Pulmonary artery endothelial cell (primary cell): ENCODE results near the gene PEAK1. TPM values are rescaled to one million over a fixed set of nuclear protein-coding genes. Genes with fewer than 3 reads are reported as not detected.
"Not testable (repeated sequence)": the region's sequence is repeated elsewhere in the genome, so short reads cannot be mapped to it uniquely, and the experiment has no call there.

Source experiments
- DNase-seq: peaks from one replicate; pipeline ENCODE4 v3.0.0-alpha.2; 2011; ENCODE audit warnings: low read depth, low spot score
- total RNA-seq: library from RNA; depleted of rRNA; stranded (reverse); fragments of >200 nt; gene quantifications from 2 replicates; pipeline ENCODE4 v1.2.3, GENCODE V29; 2014

The PEAK1 gene
- total RNA-seq, 1 donor from 2014 or later, result 78.1 TPM

DNA sequence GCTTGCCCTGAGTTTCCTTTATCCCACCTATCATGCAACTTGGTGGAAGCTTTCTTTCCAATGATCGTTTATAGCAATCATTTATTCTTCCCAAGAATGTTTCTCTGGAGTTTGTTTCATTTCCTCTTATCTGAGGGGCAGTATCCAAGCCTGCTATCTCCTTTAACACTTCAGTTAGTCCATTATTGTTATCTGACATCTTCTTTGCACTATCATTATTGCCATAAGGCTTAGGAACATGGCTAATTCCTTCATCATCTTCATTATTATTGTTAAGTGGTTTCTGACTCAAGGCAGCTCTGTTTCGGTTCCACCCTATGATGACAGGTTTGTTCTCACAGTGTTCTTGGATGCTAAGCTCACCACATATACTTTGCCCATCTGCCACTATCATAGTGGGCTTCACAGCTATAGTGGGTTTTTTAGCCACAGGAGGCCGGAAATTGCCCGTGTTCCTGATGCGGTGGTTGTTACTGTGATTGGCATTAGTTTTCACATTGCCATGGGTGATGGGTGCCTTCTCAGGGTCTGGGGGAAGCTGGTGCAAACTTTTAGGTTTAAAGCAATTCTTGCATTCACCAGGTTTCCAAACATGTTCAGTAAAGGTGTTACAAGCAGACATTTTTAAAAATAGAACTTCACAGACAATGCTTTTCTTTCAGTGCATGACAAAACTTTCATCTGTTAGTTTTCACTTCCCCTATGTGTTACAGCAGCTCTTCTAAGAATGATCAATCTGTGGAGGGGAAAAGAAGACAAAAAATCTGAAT is 238.4 kb downstream of the PEAK1 start:
- no peak for DNase-seq

GRCh38 chr15:77180757-77181156 is 239.1 kb downstream of the PEAK1 start:
- DNase-seq, result no peak

DNA sequence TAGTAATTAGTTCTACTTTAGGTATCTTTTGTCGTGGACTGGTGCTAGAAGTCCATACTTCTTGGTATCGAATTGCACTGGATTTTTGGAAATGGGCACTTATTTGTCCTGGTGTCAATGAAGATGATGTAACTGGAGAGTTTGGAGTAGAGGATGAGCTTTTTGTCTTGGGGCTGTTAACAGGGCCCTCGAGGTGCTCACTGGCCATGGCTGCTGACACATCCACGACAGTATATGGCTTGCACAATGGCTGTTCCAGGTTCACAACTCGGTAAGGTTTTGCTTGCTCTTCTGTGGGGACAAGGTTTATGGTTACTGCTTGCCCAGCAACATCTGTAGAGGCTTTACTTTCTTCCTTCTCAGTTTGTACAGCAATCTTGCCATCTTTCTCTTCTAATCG is 239.6 kb downstream of the PEAK1 start:
- no peak for DNase-seq

DNA sequence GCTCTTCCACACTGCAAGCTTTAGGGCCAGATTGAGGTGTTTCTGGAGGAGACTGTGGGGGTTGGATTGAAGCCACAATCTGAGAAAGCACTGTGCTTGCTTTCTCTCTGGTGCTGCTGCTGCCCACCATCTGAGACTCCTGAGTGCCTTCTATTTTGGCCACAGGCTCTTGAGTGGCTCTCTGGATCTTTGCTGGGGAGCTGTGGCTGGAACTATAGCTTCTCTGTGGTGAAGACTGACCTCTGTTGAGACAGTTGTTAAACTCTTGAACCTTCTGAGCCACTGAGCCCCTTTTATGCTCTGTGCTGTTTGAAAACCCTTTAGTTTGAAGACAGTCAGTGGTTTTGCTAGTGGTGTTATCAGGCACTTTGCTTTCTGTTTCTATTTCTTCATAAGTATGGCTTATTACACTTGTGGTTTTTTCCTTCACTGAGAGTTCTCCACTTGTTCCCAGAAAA is 240.3 kb downstream of the PEAK1 start:
- DNase-seq, result no peak

- DNase-seq, result no peak
Measured at GRCh38 chr15:77178411-77178810, 241.5 kb downstream of the PEAK1 start.

- not testable (repeated sequence) for DNase-seq
Measured at GRCh38 chr15:77176148-77176547, 243.8 kb downstream of the PEAK1 start.

GRCh38 chr15:77173487-77173886 is 246.4 kb downstream of the PEAK1 start:
- no peak for DNase-seq

DNA sequence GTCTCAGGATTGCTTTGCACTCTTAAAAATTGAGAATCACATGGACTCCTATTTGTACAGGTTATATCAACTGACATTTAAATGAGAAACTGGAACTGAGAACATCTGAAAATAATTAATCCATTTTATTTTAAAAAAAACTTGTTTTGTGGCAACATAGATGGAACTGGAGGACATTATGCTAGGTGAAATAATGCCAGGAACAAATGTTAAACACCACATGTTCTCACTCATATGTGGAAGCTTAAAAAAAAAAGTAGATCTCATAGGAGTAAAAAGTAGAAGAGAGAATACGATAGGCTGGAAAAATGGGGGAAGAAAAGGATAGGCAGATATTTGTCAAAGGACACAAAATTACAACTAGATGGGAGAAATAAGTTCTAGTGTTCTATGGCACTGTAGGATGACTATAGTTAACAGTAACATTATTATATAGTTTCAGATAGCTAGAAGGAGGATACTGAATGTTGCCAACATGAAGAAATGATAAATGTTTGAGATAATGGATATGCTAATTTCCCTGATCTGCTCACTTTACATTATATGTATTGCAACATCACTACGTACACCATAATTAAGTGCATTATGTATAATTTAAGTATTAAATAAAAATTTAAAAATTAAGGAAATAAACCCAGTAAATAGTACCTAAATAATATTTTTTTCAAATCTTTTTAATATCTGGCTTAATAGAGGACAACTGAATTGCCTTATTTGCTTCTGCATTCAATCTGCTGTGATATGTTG is 248.5 kb downstream of the PEAK1 start:
- no peak for DNase-seq

- no peak for DNase-seq
Measured at GRCh38 chr15:77168616-77169015, 251.3 kb downstream of the PEAK1 start.

DNA sequence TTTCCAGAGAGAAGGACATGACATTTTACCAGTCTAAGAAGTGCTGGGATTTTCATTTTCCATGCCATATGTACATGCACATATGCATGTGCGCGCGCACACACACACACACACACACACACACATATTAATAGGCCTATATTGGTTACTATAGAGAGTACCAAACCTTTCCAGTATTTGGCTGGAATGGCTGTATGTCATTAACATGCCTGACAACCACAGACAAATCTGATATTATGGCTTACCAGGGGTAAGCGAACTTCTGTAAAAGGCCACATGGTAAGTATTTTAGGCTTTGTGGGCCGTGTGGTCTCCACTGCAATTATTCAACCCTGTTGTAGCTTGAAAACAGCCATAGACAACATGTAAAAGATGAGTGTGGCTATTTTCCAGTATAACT is 251.8 kb downstream of the PEAK1 start:
- DNase-seq, result no peak

GRCh38 chr15:77167406-77167805 is 252.5 kb downstream of the PEAK1 start:
- DNase-seq, result no peak

DNA sequence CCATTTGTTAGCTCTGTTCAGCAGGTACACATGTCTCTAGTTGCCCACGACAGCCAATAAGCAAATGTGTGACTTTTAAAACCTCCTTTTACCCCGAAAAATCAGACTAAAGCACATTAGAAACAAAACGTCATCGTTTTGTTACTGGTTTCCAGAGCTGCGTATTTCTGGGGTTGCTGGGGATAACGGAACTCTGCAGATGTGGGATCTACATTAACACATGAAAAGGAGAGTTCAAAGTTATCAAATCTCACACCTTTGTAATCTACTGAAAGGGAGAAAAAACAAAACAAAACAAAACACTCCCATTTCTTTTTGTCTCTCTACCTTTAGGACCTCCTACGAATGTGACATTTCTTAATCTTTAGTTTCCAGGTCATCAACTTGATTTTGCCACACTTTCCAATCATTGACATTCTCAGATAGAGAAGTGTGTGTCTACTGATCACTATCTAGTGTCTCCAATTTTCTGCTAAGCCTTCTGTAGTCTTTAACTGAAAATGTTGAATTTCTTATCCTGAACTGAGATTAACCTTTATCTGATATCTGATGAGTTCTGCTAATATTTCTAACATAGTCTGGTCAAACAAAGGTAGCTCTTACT is 256.0 kb downstream of the PEAK1 start:
- DNase-seq, result no peak

DNA sequence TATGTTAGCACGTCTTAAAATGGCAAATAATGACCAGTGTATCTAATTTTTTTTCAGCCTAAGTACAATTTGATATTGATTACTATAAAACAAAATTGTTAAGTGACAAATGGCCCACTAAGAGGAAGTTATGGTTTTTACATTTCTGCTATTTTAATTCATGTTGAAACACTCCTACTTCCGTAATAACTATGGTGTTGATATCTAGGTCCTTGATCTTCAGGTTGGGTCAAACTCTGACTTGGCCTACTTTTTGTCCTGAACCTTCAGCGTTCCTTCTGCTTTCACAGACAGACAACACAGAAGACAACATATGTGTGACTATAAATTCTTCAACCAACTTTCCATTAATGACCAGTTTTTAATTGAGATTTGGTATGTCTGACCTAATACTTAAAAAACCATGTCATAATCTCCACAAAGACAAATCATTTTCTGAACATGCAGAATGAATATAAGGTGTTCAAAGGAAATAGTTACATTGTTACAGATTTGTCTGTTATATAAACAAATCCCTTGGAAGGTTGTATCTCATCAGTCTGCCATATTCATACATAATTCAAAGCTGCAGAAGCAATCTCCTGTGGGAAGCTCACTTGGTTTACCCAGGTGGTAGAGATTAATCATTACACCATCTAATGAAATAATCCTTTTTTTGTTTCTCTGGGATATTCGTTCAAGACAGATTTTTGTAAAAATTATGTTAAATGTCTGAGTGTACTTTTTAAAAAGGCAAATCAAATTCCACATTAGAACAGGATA is 256.9 kb downstream of the PEAK1 start:
- DNase-seq, result no peak

GRCh38 chr15:77160562-77161478 is 259.1 kb downstream of the PEAK1 start:
- DNase-seq, result peak; percentile 27

DNA sequence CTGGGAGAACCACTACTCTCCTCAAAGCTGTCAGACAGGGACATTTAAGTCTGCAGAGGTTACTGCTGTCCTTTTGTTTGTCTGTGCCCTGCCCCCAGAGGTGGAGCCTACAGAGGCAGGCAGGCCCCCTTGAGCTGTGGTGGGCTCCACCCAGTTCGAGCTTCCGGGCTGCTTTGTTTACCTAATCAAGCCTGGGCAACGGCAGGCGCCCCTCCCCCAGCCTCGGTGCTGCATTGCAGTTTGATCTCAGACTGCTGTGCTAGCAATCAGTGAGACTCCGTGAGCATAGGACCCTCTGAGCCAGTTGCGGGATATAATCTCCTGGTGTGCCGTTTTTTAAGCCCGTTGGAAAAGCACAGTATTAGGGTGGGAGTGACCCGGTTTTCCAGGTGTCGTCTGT is 263.9 kb downstream of the PEAK1 start:
- not testable (repeated sequence) for DNase-seq

DNA sequence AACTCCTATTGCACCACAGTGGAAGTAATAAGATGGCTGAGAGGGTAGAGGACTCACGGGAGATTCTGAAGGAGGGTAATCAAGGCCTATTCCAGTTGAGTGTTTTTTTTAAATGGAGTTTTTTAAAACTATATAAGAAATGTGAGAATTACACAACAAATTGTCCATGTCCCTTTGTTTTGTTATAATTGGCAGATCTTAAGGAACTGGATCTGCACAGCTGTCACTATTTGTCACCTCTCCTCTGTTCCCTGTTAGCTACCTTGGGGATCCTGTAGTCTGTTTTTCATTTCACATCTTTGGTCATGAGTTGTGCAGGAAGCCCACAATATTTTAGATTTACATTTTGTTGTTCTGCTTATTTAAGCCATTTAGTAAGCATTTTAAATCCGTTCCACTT is 271.7 kb downstream of the PEAK1 start:
- no peak for DNase-seq

- DNase-seq, result no peak
Measured at GRCh38 chr15:77145370-77145769, 274.5 kb downstream of the PEAK1 start.

GRCh38 chr15:77144492-77145070 is 275.3 kb downstream of the PEAK1 start:
- no peak for DNase-seq

GRCh38 chr15:77144026-77144425 is 275.9 kb downstream of the PEAK1 start:
- DNase-seq, result peak; percentile 15

DNA sequence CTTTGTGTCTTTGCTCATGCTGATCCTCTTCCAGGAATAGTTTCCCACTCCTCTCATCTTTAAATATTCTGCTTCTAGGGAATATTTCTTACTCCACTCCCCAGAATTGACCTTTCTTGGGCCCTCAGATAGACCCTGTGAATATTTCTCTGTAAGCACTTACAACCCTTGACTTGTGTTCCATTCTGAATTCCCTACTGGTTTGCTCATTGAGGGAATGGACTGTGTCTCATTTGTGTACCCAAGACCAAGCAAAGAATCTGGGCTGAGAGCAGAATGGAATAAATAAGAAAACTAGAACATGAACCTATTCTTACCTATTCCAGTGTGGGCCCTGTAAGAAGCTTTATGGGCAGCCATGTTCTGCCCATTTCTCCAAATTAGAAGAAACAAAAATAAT is 276.3 kb downstream of the PEAK1 start:
- DNase-seq, result no peak
